ENCODE measurements around the gene PRDM8. TPM values are rescaled to one million over a fixed set of nuclear protein-coding genes. Genes with fewer than 3 reads are reported as not detected.

Gene PRDM8
- total and polyA plus RNA-seq, 2 of the 4 experiments (the other 2 are of a cell fraction) = 5.7 to 15.8 TPM

DNA sequence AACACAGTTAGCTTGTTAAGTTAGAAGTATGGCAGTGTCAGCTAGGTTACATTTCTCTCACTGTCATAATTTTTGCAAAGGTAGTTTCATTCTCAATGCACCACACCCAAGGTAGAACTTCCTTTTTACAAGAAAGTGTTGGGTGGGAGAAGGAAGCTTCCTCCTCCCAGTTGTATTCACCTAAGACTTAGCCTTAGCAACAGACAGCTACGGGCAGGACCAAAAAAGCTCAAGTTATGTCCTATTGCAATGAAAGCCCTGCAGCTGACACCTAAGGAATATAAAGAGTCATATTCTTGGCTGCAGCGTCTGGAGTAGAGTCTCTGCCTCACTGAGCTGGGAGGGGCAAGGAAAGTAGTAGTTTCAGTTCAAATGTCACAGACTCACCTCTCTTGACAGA, 25.1 kb upstream of the PRDM8 start:
- peaks cover 2% of the 10 kb centered on the region; the same call in 1 of the 2 replicates for H3K4me1 ChIP-seq (ENCODE audit: control insufficient read depth, insufficient read depth, low read length)
- no peaks in the 10 kb centered on the region for H3K27me3 ChIP-seq (ENCODE audit: control insufficient read depth, insufficient read depth, low read length)
- H3K9me1 ChIP-seq (ENCODE audit: insufficient read depth, low read length) = peaks cover 4% of the 10 kb centered on the region
- dilution Hi-C loops (cut with HindIII; ENCODE audit: low sequenced_read_pairs, unreplicated experiment) (no loop called here), in situ Hi-C loops (cut with MboI; ENCODE audit: low sequenced_read_pairs) (no loop called here), intact Hi-C loops (cut with micrococcal nuclease) (loop anchor here (5.0 kb wide), 1 partner anchor 35 kb away; no protein-coding TSS in a partner anchor)
- H3K27ac ChIP-seq (ENCODE audit: insufficient read depth, low read length) = no peak overlapping the region
- H3K23ac ChIP-seq (ENCODE audit: low read depth, low read length) = no peak overlapping the region
- peak overlapping the region; percentile 14; the same call in 1 of the 2 replicates for H3K14ac ChIP-seq (replicated peaks; ENCODE audit: low read depth, low read length)
- no peak for DNase-seq
- no peak overlapping the region for H4K5ac ChIP-seq (ENCODE audit: low read depth, low read length)
- no peak for TF ChIP-seq MXI1 (IDR thresholded peaks at IDR 0.05; ENCODE audit: borderline replicate concordance, low read depth, low read length)
- no peak for TF ChIP-seq RAD21 (IDR thresholded peaks at IDR 0.05; ENCODE audit: low read length)
- no peak for TF ChIP-seq CEBPB (IDR thresholded peaks at IDR 0.05; ENCODE audit: low read depth, low read length)
- TF ChIP-seq RCOR1 (IDR thresholded peaks at IDR 0.05; ENCODE audit: insufficient replicate concordance, low read length) = no peak
- TF ChIP-seq, protein P1, sequence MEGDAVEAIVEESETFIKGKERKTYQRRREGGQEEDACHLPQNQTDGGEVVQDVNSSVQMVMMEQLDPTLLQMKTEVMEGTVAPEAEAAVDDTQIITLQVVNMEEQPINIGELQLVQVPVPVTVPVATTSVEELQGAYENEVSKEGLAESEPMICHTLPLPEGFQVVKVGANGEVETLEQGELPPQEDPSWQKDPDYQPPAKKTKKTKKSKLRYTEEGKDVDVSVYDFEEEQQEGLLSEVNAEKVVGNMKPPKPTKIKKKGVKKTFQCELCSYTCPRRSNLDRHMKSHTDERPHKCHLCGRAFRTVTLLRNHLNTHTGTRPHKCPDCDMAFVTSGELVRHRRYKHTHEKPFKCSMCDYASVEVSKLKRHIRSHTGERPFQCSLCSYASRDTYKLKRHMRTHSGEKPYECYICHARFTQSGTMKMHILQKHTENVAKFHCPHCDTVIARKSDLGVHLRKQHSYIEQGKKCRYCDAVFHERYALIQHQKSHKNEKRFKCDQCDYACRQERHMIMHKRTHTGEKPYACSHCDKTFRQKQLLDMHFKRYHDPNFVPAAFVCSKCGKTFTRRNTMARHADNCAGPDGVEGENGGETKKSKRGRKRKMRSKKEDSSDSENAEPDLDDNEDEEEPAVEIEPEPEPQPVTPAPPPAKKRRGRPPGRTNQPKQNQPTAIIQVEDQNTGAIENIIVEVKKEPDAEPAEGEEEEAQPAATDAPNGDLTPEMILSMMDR (conservative IDR thresholded peaks at IDR 0.05; ENCODE audit: low read depth, low read length) = no peak
- no peak for TF ChIP-seq SMC3 (IDR thresholded peaks at IDR 0.05; ENCODE audit: low read depth, low read length)
- no peak for TF ChIP-seq POLR2A (IDR thresholded peaks at IDR 0.05; ENCODE audit: low read depth, low read length)
- no peak for TF ChIP-seq MAZ (IDR thresholded peaks at IDR 0.05; ENCODE audit: borderline replicate concordance, low read depth, low read length)
- no peak overlapping the region for H3K18ac ChIP-seq (ENCODE audit: low read depth, low read length)
- H2BK15ac ChIP-seq (ENCODE audit: low read depth, low read length) = no peak overlapping the region
- no peak overlapping the region for H2AK5ac ChIP-seq (ENCODE audit: low read depth, low read length)
- H3K4me2 ChIP-seq (ENCODE audit: low read depth, low read length) = no peak overlapping the region
- ATAC-seq (ENCODE audit: low read depth) = no peak
- no peak overlapping the region; the same call in 1 of the 2 replicates for H2BK20ac ChIP-seq (ENCODE audit: low read depth, low read length)
- no peak overlapping the region for H2BK120ac ChIP-seq (ENCODE audit: low read depth, low read length)
- no peak overlapping the region for H3K56ac ChIP-seq (ENCODE audit: extremely low read depth, insufficient read depth, low read length)
- no peak overlapping the region for H3K4me3 ChIP-seq (ENCODE audit: insufficient read depth, low read depth, low read length)
- no peaks in the 10 kb centered on the region for H3K36me3 ChIP-seq (ENCODE audit: control insufficient read depth, insufficient read depth, low read length)
- BruUV-seq (replicated peaks) = no TSS peak
- no peaks in the 10 kb centered on the region for H4K20me1 ChIP-seq (ENCODE audit: insufficient read depth, low read length)
- no peak overlapping the region for H3K9ac ChIP-seq (ENCODE audit: low read depth, low read length)
- no CpG with 5 or more reads among the region's 2 CpGs for WGBS, 2 experiments (ENCODE audit: extremely low coverage in 2 of 2, insufficient read length in 1 of 2)
- no peak overlapping the region for H4K8ac ChIP-seq (ENCODE audit: low read depth in 2 of 2, low read length in 2 of 2)
- H4K91ac ChIP-seq (ENCODE audit: insufficient read depth, low read depth, low read length) = no peak overlapping the region
- ChIA-PET CTCF (no interaction called here), POLR2A (ENCODE audit: unreplicated experiment) (no interaction called here)
- H3K9me3 ChIP-seq (ENCODE audit: control insufficient read depth, insufficient read depth, low read length) = no peaks in the 10 kb centered on the region
- no peak overlapping the region for H2AK9ac ChIP-seq (replicated peaks; ENCODE audit: low read depth, low read length, poor library complexity)
- no peaks in the 10 kb centered on the region for H3K79me1 ChIP-seq (ENCODE audit: low read depth in 1 of 2, low read length in 2 of 2)
- H3K4ac ChIP-seq (ENCODE audit: low read depth, low read length) = no peak overlapping the region
- no peak overlapping the region for H2AFZ ChIP-seq (replicated peaks; ENCODE audit: low read length, poor library complexity)
- H2BK5ac ChIP-seq (ENCODE audit: low read depth, low read length, poor library complexity, severe bottlenecking) = no peak overlapping the region
